ENCODE results near the gene TGM2.

TGM2 gene

DNA sequence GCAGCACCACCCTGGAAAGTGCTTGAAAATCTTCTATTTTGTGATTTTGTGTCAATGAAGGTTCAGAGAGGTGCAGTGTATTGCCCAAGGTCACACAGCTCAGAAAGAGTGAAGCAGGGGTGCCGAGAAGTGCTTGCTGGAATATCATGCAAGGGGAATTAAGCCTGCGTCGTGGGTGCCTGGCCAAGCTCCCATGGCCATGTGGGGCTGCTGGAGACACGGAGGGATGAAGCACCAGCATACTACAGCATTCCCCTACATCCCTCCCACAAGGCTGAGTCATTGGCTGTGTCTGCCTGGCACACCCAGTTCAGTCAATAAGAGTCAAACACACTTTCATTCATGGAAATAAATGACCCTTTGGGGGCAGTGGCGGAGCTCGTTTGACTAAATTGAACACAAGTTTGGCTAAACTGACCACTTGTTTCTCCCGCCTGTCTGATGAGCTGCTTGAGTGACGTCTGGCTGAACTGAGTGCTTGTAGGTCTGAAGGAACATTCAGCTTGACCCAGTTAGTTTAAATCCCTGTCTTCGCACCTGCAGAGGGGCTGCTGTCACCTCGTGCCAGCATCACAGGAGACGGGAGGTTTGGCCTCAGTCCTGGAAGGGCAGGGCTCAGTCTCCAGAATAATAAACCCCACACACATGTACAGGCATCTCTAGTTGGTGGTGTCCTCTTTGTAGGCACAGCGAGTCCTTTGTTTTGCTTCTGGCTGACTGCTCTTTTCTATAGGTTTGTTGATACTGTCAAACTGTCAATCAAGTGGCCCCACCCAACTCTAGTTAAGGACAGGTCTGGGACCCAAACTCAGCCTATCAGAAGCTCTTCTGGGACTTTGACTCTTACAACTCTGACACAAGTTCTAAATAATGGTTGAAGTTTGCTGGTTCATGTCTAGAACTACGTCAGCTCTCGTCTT, 8.4 kb upstream of the TGM2 start:
- DNase-seq = no peak

GRCh38 chr20:38172408-38172807, 7.3 kb upstream of the TGM2 start:
- DNase-seq = no peak

DNA sequence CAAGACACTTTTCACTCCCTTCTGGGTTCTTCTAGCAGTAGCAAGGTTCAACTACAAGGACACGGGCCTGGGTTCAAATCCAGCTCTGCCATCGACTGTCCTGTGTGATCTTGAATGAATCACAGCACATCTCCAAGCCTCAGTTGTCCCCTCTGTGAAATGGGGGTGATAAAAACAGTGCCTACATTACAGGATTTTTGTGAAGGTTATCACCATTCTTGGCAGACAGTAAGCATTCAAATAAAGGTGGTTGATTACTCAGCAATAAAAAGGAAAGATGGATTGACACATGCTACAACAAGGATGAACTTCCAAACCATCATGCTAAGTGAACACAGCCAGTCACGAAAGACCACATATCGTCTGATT, 6.6 kb upstream of the TGM2 start:
- DNase-seq = no peak

DNA sequence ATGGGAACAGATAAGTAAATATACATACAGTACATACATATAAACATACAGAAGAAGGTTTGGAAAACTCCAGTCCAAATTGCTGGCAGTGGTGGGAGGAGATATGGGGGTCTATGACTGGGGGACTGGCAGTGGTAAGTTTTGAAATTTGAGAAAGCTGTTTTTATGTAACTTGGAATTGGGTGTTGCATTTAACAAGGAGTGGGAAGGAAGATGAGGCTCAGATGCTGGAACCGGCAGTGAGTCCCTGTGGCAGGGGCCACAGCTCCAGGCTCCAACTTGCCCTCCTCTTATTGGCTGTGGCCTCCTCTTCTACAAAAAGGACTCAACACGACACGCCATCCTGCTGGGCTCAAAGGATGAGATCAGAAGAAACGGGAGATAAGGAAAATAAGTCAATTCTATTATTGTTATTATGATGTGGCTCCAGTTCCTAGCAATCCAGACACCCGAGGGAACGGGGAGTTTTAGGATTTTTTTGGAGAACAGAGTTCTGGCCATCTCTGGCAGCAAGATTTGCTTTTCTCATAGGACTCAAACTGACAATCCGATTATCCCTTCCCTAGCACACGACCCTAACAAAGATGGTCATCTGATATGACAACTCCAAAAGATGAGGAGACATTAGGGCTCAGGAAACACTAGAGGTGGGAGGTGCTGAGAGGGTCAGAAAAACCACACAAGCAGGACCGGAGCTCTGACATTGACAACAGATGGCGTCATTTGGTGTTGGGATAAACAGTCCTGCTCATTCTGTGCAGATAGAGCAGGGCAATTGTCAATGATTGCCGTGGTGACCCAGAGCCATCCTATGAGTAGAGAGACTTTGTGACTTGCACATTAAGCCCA, 6.0 kb upstream of the TGM2 start:
- no peak for DNase-seq

DNA sequence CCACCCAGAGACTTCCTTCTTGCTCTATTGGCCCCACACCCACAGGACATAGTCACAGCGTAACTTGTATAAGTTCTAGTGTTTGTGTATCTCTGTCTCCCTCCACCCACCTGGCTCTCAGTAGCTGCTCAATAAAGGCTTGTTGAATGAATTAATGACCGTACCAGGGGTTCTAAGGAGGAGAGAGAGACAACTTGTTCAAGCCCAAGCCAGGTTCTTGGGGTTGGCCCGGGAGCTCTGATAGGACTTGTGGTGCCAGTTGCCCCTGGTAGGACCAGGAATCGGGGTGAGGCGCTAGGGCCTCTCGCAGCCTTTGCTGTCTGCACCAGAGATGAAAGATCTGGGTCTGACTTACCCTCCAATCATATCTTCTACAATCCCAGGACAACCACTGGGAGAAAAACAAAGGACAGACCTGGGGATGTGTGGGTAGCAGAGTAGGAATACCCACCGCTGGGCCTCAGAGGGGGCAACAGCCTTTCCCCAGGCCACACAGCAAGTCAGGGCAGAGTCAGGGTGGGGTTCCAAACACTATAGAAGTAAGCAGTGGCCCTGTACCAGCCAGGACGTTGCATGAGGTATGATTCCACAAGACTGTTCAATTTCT, 5.3 kb upstream of the TGM2 start:
- DNase-seq = no peak

GRCh38 chr20:38169636-38170193, 4.6 kb upstream of the TGM2 start:
- DNase-seq = no peak

DNA sequence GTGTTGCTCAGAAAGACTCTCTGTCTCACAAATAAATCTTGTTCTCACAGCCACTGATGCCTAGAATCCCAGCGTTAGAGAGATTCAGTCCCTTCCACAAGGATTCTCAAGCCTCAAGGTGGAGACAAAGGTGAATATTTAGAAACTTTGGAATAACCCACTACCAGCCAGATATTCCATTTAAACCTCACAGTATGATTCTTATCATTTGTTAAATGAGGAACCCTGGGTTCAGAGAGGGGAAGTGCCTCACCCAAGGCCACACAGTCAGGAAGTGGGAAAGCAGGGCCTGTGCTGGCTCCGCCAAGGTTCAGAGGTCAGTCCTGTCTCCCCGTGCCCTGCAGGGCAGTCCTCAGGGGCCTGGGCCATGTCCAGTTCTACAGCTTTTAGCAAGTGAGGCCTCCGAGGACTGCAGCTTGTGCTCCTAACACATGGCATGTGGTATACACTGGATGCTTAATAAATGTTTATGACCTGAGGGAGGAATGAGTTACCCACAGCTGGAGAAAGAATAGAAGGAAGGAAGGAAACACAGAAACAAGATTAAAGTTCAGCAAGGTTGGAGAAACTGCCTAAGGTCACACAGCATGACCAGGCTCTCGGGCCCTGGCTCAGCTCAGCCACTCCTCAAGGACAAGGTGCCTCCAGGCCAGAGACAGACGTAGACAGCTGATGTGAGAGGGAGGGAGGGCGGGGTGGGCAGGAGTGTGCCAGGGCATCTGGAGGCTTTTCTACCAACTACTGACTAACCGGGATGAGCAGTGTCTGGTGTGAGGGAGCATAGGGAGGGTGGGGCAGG, 3.9 kb upstream of the TGM2 start:
- no peak for DNase-seq

- DNase-seq = no peak
Observed at GRCh38 chr20:38167851-38168760, 3.0 kb upstream of the TGM2 start.

GRCh38 chr20:38167328-38167850, 2.3 kb upstream of the TGM2 start:
- DNase-seq = no peak

- no peak for DNase-seq
Observed at GRCh38 chr20:38166703-38167233, 1.7 kb upstream of the TGM2 start.

DNA sequence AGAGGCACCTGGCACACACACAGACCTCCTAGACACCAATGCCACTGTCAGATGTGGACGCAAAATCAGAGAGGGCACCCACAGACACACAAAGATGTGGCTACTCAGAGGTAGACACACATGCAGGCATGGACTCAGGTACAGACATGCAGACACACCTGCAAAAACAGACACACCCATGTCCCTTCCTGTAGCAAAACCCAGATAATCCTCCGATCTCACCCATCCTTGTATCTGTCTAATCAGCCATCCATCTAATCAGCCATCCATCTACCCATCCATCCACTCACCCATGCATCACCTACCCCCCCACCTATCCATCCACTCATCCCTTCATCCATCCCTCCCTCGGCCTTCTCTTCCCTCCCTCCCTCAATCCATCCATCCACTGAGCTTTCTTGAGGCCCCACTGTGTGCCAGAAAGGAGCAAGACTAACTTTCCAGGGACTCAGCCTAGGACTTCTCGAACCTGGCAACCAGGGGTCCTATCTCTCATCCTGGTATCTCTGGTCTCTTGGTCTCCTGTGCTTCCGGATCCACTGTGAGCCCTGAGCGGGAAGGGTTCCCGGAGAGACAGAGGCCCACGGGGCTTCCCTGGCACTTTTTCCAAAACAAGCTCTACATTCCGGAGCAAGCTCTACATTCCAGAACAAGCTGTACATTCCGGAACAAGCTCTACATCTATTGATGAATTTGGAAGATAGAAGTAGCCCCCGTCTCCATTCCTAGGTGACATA, 1.1 kb upstream of the TGM2 start:
- DNase-seq = no peak

GRCh38 chr20:38164624-38165088, 414 bp downstream of the TGM2 start:
- no peak for DNase-seq

DNA sequence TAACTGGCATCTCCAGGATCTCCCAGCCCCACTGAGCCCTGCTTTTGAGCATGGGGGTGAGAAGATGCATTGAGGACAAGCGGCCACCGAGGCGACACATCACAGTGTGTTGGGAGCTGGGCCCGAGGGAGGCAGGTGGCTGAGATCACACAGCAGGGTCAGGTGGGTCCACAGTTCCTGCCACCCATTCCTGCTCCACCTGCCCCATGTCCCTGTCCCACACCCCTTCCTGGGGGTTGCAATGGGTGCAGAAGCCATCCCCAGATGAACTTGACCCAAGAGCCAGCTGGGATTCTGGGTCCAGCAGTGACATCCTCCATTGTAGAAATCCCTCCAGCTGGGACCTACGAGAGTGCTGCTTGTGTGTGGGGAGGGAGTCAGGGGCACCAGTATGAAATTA, 1.0 kb downstream of the TGM2 start:
- DNase-seq = no peak

GRCh38 chr20:38162878-38163875, 1.9 kb downstream of the TGM2 start:
- DNase-seq = no peak

DNA sequence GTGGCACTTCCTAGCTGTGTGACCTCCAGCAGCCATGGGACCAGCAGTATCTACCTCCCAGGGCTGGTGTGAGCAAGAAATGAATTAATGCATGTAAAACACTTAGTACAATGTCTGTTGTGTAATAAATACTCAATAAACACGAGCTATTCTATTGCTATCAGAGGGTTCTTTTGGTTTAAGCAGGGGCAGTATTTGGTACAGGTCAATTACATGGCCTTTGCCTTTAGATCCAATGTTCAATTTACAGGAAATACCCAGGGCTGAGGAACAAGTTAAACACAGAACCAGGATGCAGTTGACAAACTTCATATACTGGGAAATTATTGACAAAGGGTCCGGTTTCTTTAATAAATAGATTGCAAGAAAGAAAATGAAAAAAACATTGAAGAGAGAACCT, 2.9 kb downstream of the TGM2 start:
- DNase-seq = no peak

- no peak for DNase-seq
Observed at GRCh38 chr20:38161412-38161774, 3.7 kb downstream of the TGM2 start.

GRCh38 chr20:38159957-38160756, 4.9 kb downstream of the TGM2 start:
- no peak for DNase-seq

- DNase-seq = no peak
Observed at GRCh38 chr20:38159566-38159956, 5.5 kb downstream of the TGM2 start.

Measured in DMS79 (cell line).